HepG2 (cell line): Measurements from ENCODE around the gene PAQR7. TPM values are rescaled to one million over a fixed set of nuclear protein-coding genes. Genes with fewer than 3 reads are reported as not detected.

Source experiments
- AHR ChIP-seq: IDR thresholded peaks from 2 replicates; pipeline ENCODE4 v1.6.1; 2018; ENCODE audit warnings: missing genetic modification reagents, missing compliant biosample characterization
- AKAP8 ChIP-seq: sonication (generic); formaldehyde crosslinking; IDR thresholded peaks from 2 replicates; pipeline ENCODE4 v1.5.1; 2020; ENCODE audit warnings: mild to moderate bottlenecking, missing genetic modification reagents
- PHF8 ChIP-seq: sonication (generic); formaldehyde crosslinking; IDR thresholded peaks from 2 replicates; pipeline ENCODE4 v1.5.0; 2020; ENCODE audit warnings: missing genetic modification reagents
- RCOR2 ChIP-seq: IDR thresholded peaks from 2 replicates; pipeline ENCODE4 v1.6.1; 2016; ENCODE audit warnings: missing biosample characterization, missing genetic modification reagents
- SETDB1 ChIP-seq: sonication (generic); formaldehyde crosslinking; IDR thresholded peaks from 2 replicates; pipeline ENCODE4 v1.5.1; 2020; ENCODE audit warnings: missing genetic modification reagents, mild to moderate bottlenecking, borderline replicate concordance
- SP4 ChIP-seq: sonication (generic); formaldehyde crosslinking; IDR thresholded peaks from 2 replicates; pipeline ENCODE4 v1.8.1; 2023; ENCODE audit warnings: mild to moderate bottlenecking, missing genetic modification reagents
- SYNCRIP ChIP-seq: fragments of 200-400 bp; formaldehyde crosslinking; IDR thresholded peaks from 2 replicates; pipeline ENCODE4 v1.6.1; 2018; ENCODE audit warnings: mild to moderate bottlenecking, low read depth, low read length; ENCODE audit not compliant: insufficient read depth
- ZBTB1 ChIP-seq: sonication (generic); formaldehyde crosslinking; IDR thresholded peaks from 2 replicates; pipeline ENCODE4 v1.4.0; 2020; ENCODE audit warnings: missing genetic modification reagents, borderline replicate concordance
- ZBTB43 ChIP-seq: sonication (generic); formaldehyde crosslinking; conservative IDR thresholded peaks from 2 replicates; pipeline ENCODE4 v1.4.0; 2020; ENCODE audit warnings: missing genetic modification reagents
- ZFP82 ChIP-seq: sonication (generic); formaldehyde crosslinking; IDR thresholded peaks from 2 replicates; pipeline ENCODE4 v1.5.1; 2020; ENCODE audit warnings: mild to moderate bottlenecking, missing genetic modification reagents, borderline replicate concordance
- ZNF121 ChIP-seq: sonication (generic); formaldehyde crosslinking; IDR thresholded peaks from 2 replicates; pipeline ENCODE4 v1.5.0; 2020; ENCODE audit warnings: mild to moderate bottlenecking, missing genetic modification reagents
- ZNF24 ChIP-seq: fragments of 450-650 bp; IDR thresholded peaks from 2 replicates; pipeline ENCODE4 v1.6.1; 2017; ENCODE audit warnings: antibody characterized with exemption, mild to moderate bottlenecking
- ZNF674 ChIP-seq: sonication (generic); formaldehyde crosslinking; IDR thresholded peaks from 2 replicates; pipeline ENCODE4 v1.5.0; 2020; ENCODE audit warnings: low read depth, mild to moderate bottlenecking, missing genetic modification reagents
- polyA plus RNA-seq, 8 experiments: library from polyadenylated mRNA; depleted of rRNA in 3 of 8; stranded (reverse) in 7 of 8; unstranded in 1 of 8; fragments of >200 nt; fragmentation: Illumina TruSeq in 4 of 8; extraction: Trizol in 4 of 8; gene quantifications; 2 replicates each; pipeline versions ENCODE4 v1.2.1 to v1.2.3, GENCODE V29; 2011 to 2016; ENCODE audit warnings: low read depth in 4 of 8, missing spikeins in 1 of 8, mixed read lengths in 1 of 8; ENCODE audit not compliant: insufficient read depth in 1 of 8
- total RNA-seq, 5 experiments: library from RNA; depleted of rRNA; stranded (reverse); fragments of >200 nt; fragmentation: Illumina TruSeq; extraction: Trizol; gene quantifications; 2 replicates each; pipeline ENCODE4 v1.2.3, GENCODE V29; 2016; ENCODE audit warnings: low read depth in 1 of 5
- TF ChIP-seq, protein P1 (sequence below): sonication (generic); formaldehyde crosslinking; IDR thresholded peaks from 2 replicates; pipeline ENCODE4 v1.4.0; 2020; ENCODE audit warnings: missing genetic modification reagents
- TF ChIP-seq, protein P2 (sequence below): sonication (generic); formaldehyde crosslinking; IDR thresholded peaks from 2 replicates; pipeline ENCODE4 v1.9.0; 2021; ENCODE audit warnings: missing genetic modification reagents, borderline replicate concordance
- TF ChIP-seq, protein P3 (sequence below): sonication (generic); formaldehyde crosslinking; IDR thresholded peaks from 2 replicates; pipeline ENCODE4 v1.4.0; 2020; ENCODE audit warnings: mild to moderate bottlenecking, missing genetic modification reagents

The PAQR7 gene
- total and polyA plus RNA-seq, 2 of the 13 experiments (the other 11 are each of a cell fraction or from before 2014, with no cell fraction given) = 13.2 to 16.6 TPM

DNA sequence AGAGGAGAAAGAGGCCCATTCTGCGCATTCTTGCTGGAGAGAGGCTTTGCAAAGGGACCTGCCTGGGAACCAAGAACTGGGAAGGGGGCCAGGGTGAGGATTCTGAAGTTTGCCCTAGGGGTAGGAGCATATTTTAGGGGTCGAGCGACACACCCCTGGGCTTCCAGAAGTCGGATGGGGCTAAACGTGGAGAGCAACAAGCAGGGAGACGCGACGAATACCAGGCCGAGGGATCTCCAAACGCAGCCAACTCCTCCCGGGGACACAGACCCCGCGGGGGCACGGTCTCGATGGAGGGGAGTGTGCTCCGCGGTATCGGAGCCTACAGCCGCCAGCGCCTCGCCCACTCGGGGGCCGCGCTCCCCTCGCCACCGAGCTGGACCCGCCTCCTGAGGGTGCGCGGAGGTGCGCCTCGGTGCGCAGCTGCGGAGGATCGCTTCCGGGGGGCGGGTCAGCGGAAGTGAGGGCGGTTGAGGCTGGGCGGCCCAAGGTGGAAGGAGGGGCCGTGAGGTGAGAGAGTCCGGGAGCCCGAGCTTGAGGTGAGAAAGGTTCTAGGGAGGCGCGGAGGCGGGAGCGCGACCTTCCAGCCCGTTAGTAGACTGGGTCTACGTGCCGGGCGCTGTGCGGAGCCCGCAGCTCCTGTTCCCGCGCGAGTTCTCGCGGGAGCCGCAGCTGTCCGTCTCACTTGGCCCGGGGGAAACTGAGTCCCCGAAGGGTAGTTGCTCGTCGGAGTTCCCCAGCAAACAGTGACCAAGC is 55.8 kb downstream of the PAQR7 start, which contains the start of gene MTFR1L (continued):
- peak; percentile 41; the same call in 1 of the 2 replicates for TF ChIP-seq ZBTB43 (CRISPR knock-in tag)
- no peak for TF ChIP-seq ZNF674 (CRISPR knock-in tag)
- TF ChIP-seq AHR = peak; percentile 42; the same call in 1 of the 2 replicates
- TF ChIP-seq SETDB1 = no peak
- 0 out of 2 replicates have a peak, but pooled peaks have one; percentile 18 for TF ChIP-seq RCOR2
- TF ChIP-seq, protein P1, sequence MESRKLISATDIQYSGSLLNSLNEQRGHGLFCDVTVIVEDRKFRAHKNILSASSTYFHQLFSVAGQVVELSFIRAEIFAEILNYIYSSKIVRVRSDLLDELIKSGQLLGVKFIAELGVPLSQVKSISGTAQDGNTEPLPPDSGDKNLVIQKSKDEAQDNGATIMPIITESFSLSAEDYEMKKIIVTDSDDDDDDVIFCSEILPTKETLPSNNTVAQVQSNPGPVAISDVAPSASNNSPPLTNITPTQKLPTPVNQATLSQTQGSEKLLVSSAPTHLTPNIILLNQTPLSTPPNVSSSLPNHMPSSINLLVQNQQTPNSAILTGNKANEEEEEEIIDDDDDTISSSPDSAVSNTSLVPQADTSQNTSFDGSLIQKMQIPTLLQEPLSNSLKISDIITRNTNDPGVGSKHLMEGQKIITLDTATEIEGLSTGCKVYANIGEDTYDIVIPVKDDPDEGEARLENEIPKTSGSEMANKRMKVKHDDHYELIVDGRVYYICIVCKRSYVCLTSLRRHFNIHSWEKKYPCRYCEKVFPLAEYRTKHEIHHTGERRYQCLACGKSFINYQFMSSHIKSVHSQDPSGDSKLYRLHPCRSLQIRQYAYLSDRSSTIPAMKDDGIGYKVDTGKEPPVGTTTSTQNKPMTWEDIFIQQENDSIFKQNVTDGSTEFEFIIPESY (CRISPR knock-in tag) = no peak
- TF ChIP-seq SYNCRIP = no peak
- TF ChIP-seq, protein P2, sequence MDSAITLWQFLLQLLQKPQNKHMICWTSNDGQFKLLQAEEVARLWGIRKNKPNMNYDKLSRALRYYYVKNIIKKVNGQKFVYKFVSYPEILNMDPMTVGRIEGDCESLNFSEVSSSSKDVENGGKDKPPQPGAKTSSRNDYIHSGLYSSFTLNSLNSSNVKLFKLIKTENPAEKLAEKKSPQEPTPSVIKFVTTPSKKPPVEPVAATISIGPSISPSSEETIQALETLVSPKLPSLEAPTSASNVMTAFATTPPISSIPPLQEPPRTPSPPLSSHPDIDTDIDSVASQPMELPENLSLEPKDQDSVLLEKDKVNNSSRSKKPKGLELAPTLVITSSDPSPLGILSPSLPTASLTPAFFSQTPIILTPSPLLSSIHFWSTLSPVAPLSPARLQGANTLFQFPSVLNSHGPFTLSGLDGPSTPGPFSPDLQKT = no peak
- TF ChIP-seq AKAP8 (CRISPR knock-in tag) = no peak; the same call in 1 of the 2 replicates
- peak; percentile 50; the same call in 1 of the 2 replicates for TF ChIP-seq ZFP82 (CRISPR knock-in tag)
- no peak for TF ChIP-seq ZNF24
- TF ChIP-seq ZNF121 (CRISPR knock-in tag) = no peak
- TF ChIP-seq, protein P3, sequence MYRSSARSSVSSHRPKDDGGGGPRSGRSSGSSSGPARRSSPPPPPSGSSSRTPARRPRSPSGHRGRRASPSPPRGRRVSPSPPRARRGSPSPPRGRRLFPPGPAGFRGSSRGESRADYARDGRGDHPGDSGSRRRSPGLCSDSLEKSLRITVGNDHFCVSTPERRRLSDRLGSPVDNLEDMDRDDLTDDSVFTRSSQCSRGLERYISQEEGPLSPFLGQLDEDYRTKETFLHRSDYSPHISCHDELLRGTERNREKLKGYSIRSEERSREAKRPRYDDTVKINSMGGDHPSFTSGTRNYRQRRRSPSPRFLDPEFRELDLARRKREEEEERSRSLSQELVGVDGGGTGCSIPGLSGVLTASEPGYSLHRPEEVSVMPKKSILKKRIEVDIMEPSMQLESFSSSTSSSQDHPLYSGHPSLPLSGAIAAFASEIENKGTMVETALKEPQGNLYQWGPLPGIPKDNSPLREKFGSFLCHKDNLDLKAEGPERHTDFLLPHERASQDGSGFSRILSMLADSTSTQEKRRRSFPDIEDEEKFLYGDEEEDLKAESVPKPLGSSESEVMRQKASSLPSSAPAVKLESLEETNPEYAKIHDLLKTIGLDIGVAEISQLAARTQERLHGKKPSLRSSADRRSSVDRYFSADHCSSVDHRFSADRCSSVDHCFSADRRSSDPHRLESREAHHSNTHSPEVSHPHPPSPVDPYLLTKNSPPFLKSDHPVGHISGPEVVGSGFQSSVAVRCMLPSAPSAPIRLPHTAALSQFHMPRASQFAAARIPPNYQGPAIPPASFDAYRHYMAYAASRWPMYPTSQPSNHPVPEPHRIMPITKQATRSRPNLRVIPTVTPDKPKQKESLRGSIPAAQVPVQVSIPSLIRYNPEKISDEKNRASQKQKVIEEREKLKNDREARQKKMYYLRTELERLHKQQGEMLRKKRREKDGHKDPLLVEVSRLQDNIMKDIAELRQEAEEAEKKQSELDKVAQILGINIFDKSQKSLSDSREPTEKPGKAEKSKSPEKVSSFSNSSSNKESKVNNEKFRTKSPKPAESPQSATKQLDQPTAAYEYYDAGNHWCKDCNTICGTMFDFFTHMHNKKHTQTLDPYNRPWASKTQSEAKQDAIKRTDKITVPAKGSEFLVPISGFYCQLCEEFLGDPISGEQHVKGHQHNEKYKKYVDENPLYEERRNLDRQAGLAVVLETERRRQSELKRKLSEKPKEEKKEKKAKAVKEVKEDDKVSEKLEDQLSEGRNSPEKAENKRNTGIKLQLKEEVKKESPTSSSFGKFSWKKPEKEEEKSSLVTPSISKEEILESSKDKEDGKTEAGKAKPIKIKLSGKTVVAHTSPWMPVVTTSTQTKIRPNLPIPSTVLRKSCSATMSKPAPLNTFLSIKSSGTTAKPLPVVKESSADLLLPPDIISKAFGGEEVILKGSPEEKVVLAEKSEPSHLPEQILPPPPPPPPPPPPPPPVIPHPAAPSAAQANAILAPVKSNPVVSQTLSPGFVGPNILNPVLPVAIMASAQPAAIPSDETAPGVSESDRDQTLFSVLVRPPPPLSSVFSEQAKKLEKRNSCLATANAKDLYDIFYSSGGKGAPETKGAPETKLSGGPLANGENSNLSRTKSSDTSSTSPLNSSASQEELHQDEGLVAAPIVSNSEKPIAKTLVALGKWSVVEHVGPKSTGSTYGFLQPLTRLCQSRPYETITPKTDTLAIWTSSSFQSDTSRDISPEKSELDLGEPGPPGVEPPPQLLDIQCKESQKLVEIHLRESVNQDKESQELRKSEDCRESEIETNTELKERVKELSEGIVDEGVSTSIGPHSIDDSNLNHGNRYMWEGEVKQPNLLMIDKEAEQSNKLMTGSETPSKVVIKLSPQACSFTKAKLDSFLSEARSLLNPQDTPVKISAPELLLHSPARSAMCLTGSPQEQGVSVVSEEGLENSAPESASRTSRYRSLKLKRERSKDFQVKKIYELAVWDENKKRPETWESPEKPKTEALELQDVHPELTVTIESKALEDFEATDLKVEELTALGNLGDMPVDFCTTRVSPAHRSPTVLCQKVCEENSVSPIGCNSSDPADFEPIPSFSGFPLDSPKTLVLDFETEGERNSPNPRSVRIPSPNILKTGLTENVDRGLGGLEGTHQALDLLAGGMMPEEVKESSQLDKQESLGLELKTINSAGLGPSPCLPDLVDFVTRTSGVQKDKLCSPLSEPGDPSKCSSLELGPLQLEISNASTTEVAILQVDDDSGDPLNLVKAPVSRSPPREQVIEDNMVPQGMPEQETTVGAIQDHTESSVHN = no peak
- no peak; the same call in 1 of the 2 replicates for TF ChIP-seq ZBTB1
- TF ChIP-seq PHF8 (CRISPR knock-in tag) = peak; percentile 77
- TF ChIP-seq SP4 = peak; percentile 84
